ENCODE measurements around the gene ZNF485. TPM values are rescaled to one million over a fixed set of nuclear protein-coding genes. Genes with fewer than 3 reads are reported as not detected.
A peak's percentile ranks its signal among the peaks of the same experiment; 100 is the strongest.

ZNF485 gene
- total and polyA plus RNA-seq, 7 donors = 3.1 to 8.2 (median 4.0) TPM

GRCh38 chr10:43645866-43646265, 39.6 kb downstream of the ZNF485 start:
- TF ChIP-seq CTCF (IDR thresholded peaks at IDR 0.05) = no peak
- Histone ChIP-seq H3K27me3 (ENCODE audit: insufficient read depth in 3 of 3, low read length in 2 of 3) (no peaks in the 10 kb centered on the region), H3K4me3 (no peak overlapping the region), H3K27ac (no peak overlapping the region), H3K36me3 (ENCODE audit: insufficient read depth in 1 of 2, low read depth in 1 of 2) (peaks cover 32 to 41% of the 10 kb centered on the region in 2 donors), H3K9me3 (peaks cover 58% of the 10 kb centered on the region), H3K4me1 (no peaks in the 10 kb centered on the region)
- intact Hi-C loops (cut with DNase I) = loop anchor here (2.0 to 10.0 kb wide), 3 partner anchors 37 to 71 kb away; partner anchors contain the start of genes ZNF239 (in 1 of the 2) and ZNF485 (in 1 of the 2)
- ATAC-seq (no peak), DNase-seq (no peak)
- WGBS, 3 donors = 98 to 99% (median 98%) methylated on average over 4 of the region's 4 CpGs

GRCh38 chr10:43647576-43647975, 41.3 kb downstream of the ZNF485 start:
- peak overlapping the region; percentile 90 for H3K27ac ChIP-seq
- TF ChIP-seq CTCF (IDR thresholded peaks at IDR 0.05) = no peak
- H3K36me3 ChIP-seq (ENCODE audit: insufficient read depth in 1 of 2, low read depth in 1 of 2) = peaks cover 29 to 38% of the 10 kb centered on the region in 2 donors
- H3K4me3 ChIP-seq = peak overlapping the region; percentile 92
- intact Hi-C loops (cut with DNase I) = loop anchor here (5.0 to 10.0 kb wide), 2 partner anchors 40 to 73 kb away; partner anchors contain the start of genes ZNF239 (in 1 of the 2) and ZNF485 (in 1 of the 2)
- ATAC-seq (peak in 3 of 4 donors; percentile 20 to 34 (median 31)), DNase-seq (no peak)
- H3K27me3 ChIP-seq (ENCODE audit: insufficient read depth in 3 of 3, low read length in 2 of 3) = no peaks in the 10 kb centered on the region
- peaks cover 49% of the 10 kb centered on the region for H3K9me3 ChIP-seq
- no peaks in the 10 kb centered on the region for H3K4me1 ChIP-seq
- WGBS, 3 donors = 36 to 50% (median 36%) methylated on average over 6 of the region's 6 CpGs

- peaks cover 44% of the 10 kb centered on the region for H3K9me3 ChIP-seq
- WGBS, 3 donors = 16 to 25% (median 17%) methylated on average over 9 of the region's 9 CpGs
- peaks cover 29 to 33% of the 10 kb centered on the region in 2 donors for H3K36me3 ChIP-seq (ENCODE audit: insufficient read depth in 1 of 2, low read depth in 1 of 2)
- no peaks in the 10 kb centered on the region for H3K4me1 ChIP-seq
- no peaks in the 10 kb centered on the region for H3K27me3 ChIP-seq (ENCODE audit: insufficient read depth in 3 of 3, low read length in 2 of 3)
- peak overlapping the region; percentile 92 for H3K4me3 ChIP-seq
- peak in 1 of 4 donors; percentile 1 for ATAC-seq
- H3K27ac ChIP-seq = peak overlapping the region; percentile 90
- no peak for DNase-seq
- intact Hi-C loops (cut with DNase I) = loop anchor here (5.0 to 10.0 kb wide), 2 partner anchors 41 to 73 kb away; partner anchors contain the start of genes ZNF239 (in 1 of the 2) and ZNF485 (in 1 of the 2)
- no peak for TF ChIP-seq CTCF (IDR thresholded peaks at IDR 0.05)
These were observed 41.8 kb downstream of the ZNF485 start for GRCh38 chr10:43648095-43648397.

GRCh38 chr10:43648398-43649184, 42.4 kb downstream of the ZNF485 start, which contains the start of gene ZNF32:
Gene ZNF32, minus strand, starts transcription at chr10:43648881. Its CDS starts 2,748 bp downstream, at chr10:43646133.
- ATAC-seq = peak; percentile 96 to 98 (median 97)

More at GRCh38 chr10:43648398-43649184, 42.4 kb downstream of the ZNF485 start, which contains the start of gene ZNF32:
- H3K27ac ChIP-seq = peak within 1 kb of the TSS; percentile 90
- WGBS, 3 donors = 0 to 1% (median 1%) methylated on average over 66 to 90 of the region's 90 CpGs
- peaks cover 27 to 28% of the 10 kb centered on the region in 2 donors for H3K36me3 ChIP-seq (ENCODE audit: insufficient read depth in 1 of 2, low read depth in 1 of 2)
- no peaks in the 10 kb centered on the region for H3K4me1 ChIP-seq
- peak within 1 kb of the TSS; percentile 92 for H3K4me3 ChIP-seq
- H3K9me3 ChIP-seq = peaks cover 39% of the 10 kb centered on the region
- TF ChIP-seq CTCF (IDR thresholded peaks at IDR 0.05) = no peak
- H3K27me3 ChIP-seq (ENCODE audit: insufficient read depth in 3 of 3, low read length in 2 of 3) = no peaks in the 10 kb centered on the region
- intact Hi-C loops (cut with DNase I) = loop anchor here (5.0 to 10.0 kb wide), 2 partner anchors 41 to 74 kb away; partner anchors contain the start of genes ZNF239 (in 1 of the 2) and ZNF485 (in 1 of the 2)
- DNase-seq = peak; percentile 89 to 93

Data from psoas muscle (tissue), 8 donors.